22Rv1 (cell line): ENCODE results near the gene NOP16.

Experiments used
- CTCF ChIP-seq: fragments of 450-650 bp; IDR thresholded peaks from 2 replicates; pipeline ENCODE4 v1.5.1; 2017; ENCODE audit warnings: mild to moderate bottlenecking
- ZFX ChIP-seq: fragments of 450-650 bp; IDR thresholded peaks from 2 replicates; pipeline ENCODE4 v1.6.1; 2017; ENCODE audit warnings: antibody characterized with exemption, borderline replicate concordance

GRCh38 chr5:176379881-176380280, 8.5 kb downstream of the NOP16 start:
- TF ChIP-seq ZFX (no peak), CTCF (no peak)
